ENCODE data around the gene GREB1L. TPM values are rescaled to one million over a fixed set of nuclear protein-coding genes. Genes with fewer than 3 reads are reported as not detected.
"Not testable (repeated sequence)": the region's sequence is repeated elsewhere in the genome, so short reads cannot be mapped to it uniquely, and the experiment has no call there.

Gene GREB1L
- total and polyA plus RNA-seq, 2 experiments from 2014 or later, result 4.2 to 7.8 TPM

DNA sequence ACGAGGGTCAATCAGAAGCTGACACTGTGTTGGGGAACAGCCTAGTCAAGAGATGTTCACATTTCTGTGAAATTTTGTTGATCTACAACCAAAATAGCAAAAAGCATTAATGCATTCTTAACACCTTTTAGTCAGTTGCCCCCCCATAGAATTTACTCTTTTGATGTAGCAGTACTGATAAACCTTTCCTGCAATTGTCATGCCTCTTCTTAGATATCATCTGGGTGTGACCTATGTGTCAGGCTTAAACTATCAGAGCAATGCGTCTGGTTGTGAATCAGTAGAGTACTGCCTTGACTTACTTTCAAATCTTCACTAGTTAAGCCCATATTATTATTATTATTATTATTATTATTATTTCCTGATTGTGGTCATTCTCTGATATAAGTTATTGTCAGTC, 61.9 kb downstream of the GREB1L start:
- DNase-seq (ENCODE audit: low read depth in 1 of 2, low spot score in 1 of 2), result no peak
- TF ChIP-seq, protein P1, sequence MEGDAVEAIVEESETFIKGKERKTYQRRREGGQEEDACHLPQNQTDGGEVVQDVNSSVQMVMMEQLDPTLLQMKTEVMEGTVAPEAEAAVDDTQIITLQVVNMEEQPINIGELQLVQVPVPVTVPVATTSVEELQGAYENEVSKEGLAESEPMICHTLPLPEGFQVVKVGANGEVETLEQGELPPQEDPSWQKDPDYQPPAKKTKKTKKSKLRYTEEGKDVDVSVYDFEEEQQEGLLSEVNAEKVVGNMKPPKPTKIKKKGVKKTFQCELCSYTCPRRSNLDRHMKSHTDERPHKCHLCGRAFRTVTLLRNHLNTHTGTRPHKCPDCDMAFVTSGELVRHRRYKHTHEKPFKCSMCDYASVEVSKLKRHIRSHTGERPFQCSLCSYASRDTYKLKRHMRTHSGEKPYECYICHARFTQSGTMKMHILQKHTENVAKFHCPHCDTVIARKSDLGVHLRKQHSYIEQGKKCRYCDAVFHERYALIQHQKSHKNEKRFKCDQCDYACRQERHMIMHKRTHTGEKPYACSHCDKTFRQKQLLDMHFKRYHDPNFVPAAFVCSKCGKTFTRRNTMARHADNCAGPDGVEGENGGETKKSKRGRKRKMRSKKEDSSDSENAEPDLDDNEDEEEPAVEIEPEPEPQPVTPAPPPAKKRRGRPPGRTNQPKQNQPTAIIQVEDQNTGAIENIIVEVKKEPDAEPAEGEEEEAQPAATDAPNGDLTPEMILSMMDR (IDR thresholded peaks at IDR 0.05; ENCODE audit: low read depth, low read length), result no peak
- no peaks in the 10 kb centered on the region for H3K4me1 ChIP-seq (ENCODE audit: low read depth)
- no peak overlapping the region for H3K4me3 ChIP-seq
- H3K36me3 ChIP-seq, result no peaks in the 10 kb centered on the region
- H3K27ac ChIP-seq, result no peak overlapping the region
- H3K27me3 ChIP-seq, result no peaks in the 10 kb centered on the region
- no peaks in the 10 kb centered on the region for H3K9me3 ChIP-seq (ENCODE audit: low read depth)

DNA sequence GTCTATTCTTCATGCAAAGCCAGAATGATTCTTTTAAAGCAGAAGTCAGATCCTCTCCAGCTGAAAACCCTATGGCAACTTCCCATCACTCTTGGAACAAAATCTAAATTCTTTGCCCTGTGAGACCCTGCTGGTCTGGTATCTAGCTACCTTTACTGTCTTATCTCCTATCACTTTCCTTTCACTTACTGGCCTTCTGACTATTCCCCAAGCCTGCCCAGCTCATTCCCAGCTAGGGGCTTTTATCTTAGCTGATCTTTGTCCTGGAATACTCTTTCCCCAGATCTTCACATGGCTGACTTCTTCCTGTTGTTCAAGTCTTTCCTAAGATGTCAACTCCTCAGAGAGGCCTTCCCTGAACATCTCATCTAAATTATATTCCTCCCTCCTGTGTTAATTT, 63.6 kb downstream of the GREB1L start:
- H3K27me3 ChIP-seq, result no peaks in the 10 kb centered on the region
- no peaks in the 10 kb centered on the region for H3K4me1 ChIP-seq (ENCODE audit: low read depth)
- TF ChIP-seq, protein P1 (IDR thresholded peaks at IDR 0.05; ENCODE audit: low read depth, low read length), result no peak
- H3K4me3 ChIP-seq, result no peak overlapping the region
- no peak for DNase-seq (ENCODE audit: low read depth in 1 of 2, low spot score in 1 of 2)
- no peaks in the 10 kb centered on the region for H3K36me3 ChIP-seq
- no peak overlapping the region for H3K27ac ChIP-seq
- no peaks in the 10 kb centered on the region for H3K9me3 ChIP-seq (ENCODE audit: low read depth)

GRCh38 chr18:21306368-21306767, 64.3 kb downstream of the GREB1L start:
- no peaks in the 10 kb centered on the region for H3K9me3 ChIP-seq (ENCODE audit: low read depth)
- H3K4me1 ChIP-seq (ENCODE audit: low read depth), result no peaks in the 10 kb centered on the region
- TF ChIP-seq, protein P1 (IDR thresholded peaks at IDR 0.05; ENCODE audit: low read depth, low read length), result no peak
- DNase-seq (ENCODE audit: low read depth in 1 of 2, low spot score in 1 of 2), result no peak
- H3K27me3 ChIP-seq, result no peaks in the 10 kb centered on the region
- H3K36me3 ChIP-seq, result no peaks in the 10 kb centered on the region
- H3K27ac ChIP-seq, result no peak overlapping the region
- no peak overlapping the region for H3K4me3 ChIP-seq

- H3K36me3 ChIP-seq, result no peaks in the 10 kb centered on the region
- no peaks in the 10 kb centered on the region for H3K4me1 ChIP-seq (ENCODE audit: low read depth)
- TF ChIP-seq, protein P1 (IDR thresholded peaks at IDR 0.05; ENCODE audit: low read depth, low read length), result no peak
- no peaks in the 10 kb centered on the region for H3K27me3 ChIP-seq
- no peak overlapping the region for H3K27ac ChIP-seq
- DNase-seq (ENCODE audit: low read depth in 1 of 2, low spot score in 1 of 2), result no peak
- no peak overlapping the region for H3K4me3 ChIP-seq
- no peaks in the 10 kb centered on the region for H3K9me3 ChIP-seq (ENCODE audit: low read depth)
Observed at GRCh38 chr18:21307578-21307977, 65.5 kb downstream of the GREB1L start.

DNA sequence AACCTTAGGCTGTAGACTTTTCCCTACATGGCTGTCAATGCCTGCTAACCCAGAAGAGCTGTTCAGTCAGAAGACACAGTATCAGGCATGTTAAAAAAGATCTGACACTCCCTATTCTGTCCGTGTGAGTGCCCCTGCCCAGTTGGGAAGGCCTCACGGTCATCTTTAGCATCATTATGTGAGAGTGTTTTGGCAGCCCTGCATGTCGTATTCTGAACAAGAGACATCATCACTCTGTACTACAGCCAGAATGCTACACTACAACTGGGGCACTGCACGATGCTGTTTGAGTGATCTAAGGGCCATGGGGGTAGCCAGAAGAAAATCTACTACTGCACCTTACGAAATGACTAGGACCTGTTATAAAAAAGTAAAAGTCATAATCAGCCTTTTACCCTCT, 67.2 kb downstream of the GREB1L start:
- DNase-seq (ENCODE audit: low read depth in 1 of 2, low spot score in 1 of 2), result no peak
- H3K27ac ChIP-seq, result no peak overlapping the region
- H3K4me1 ChIP-seq (ENCODE audit: low read depth), result no peaks in the 10 kb centered on the region
- no peaks in the 10 kb centered on the region for H3K9me3 ChIP-seq (ENCODE audit: low read depth)
- no peaks in the 10 kb centered on the region for H3K27me3 ChIP-seq
- H3K4me3 ChIP-seq, result no peak overlapping the region
- no peaks in the 10 kb centered on the region for H3K36me3 ChIP-seq
- TF ChIP-seq, protein P1 (IDR thresholded peaks at IDR 0.05; ENCODE audit: low read depth, low read length), result no peak

GRCh38 chr18:21311980-21312379, 69.9 kb downstream of the GREB1L start:
- H3K27me3 ChIP-seq; DNase-seq (ENCODE audit: low read depth in 1 of 2, low spot score in 1 of 2); H3K27ac ChIP-seq; H3K9me3 ChIP-seq (ENCODE audit: low read depth); H3K4me3 ChIP-seq; H3K36me3 ChIP-seq: not testable (repeated sequence)
- peaks cover 10% of the 10 kb centered on the region for H3K4me1 ChIP-seq (ENCODE audit: low read depth)

All from cardiac muscle cell (in vitro differentiated cells and primary cell).